HG02678 (cell line): ENCODE measurements around the gene SRA1.

Experiments used
- ATAC-seq: cut with Tn5 transposase; IDR thresholded peaks from one replicate; pipeline ENCODE4 v1.9.1; 2021; ENCODE audit warnings: mild to moderate bottlenecking, moderate library complexity; ENCODE audit not compliant: unreplicated experiment

Gene SRA1

DNA sequence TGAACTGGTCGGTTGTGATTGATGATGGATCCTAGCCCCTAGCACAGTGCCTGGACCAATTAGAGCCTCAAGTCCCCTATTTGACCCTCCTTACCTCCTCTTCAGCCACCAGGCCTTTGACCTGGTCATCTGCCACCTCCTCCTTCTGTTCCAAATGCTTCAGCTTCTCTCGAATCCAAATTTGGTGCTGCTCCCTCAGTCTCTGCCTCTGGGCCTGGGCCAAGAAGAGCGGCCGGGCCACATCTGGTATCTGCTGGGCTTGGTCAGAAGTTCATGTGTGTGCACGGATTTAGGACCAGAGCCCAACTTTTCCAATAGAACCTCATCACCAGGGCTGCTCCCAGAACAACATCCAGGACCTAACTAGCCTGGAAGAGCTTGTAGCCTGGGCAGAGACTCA lies 13.8 kb upstream of the SRA1 start:
- ATAC-seq, result no peak

DNA sequence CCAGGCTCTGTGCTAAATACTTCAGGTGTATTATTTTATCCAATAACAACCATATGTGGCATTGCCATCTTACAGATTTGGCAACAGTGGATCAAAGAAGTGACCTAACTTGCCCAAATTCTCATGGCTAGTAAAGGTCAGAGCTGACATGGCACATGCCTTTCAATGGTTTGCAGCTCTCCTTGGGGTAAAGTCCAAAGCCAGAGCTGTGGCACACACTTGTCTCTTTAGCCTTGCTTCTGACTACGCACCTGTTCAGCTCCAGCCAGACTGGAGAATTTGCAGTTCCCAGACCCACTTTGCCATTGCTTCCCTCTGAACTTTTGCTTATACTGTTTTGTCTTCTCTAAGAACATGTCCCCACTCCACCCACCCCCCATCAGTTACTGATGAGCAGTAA lies 13.2 kb upstream of the SRA1 start:
- no peak for ATAC-seq

DNA sequence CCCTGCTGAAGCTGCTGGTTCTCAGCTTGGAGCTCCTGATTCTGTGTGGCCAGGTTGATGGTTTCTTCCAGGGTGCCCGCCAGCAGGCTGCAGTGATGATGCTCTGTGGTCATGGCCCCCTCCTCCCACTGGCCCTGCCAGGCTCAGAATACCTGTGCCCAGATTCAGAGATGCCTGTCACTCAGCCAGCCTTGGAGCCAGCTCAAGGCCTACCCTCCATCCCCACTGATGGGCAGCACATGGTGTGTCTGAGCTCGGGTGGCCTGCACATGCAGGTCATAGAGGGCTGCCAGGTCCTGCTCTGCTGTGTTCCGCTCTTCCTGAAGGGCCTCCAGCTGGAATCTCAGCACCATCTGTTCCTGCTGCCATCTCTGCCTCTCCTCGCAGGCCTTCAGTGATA lies 12.8 kb upstream of the SRA1 start:
- ATAC-seq, result no peak

DNA sequence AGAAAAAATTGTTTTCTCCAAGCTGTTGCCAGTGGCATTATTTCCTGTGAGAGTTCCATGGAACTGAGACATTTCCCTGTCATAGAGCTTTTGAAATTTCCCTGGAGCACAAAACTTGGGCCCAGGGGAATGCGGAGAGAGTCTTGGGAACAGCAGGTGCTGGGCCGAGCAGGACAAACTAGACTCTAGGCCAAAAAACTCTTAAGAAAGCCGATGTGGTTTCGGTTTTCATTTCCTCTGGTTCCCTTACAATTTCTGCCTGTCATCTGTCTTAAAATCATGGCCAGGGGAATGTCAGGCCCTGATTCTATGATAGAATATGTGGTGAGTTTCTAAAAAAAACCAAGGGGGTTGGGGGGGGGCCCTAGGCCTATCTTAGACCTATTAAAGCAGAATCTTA lies 11.9 kb upstream of the SRA1 start:
- ATAC-seq, result no peak

DNA sequence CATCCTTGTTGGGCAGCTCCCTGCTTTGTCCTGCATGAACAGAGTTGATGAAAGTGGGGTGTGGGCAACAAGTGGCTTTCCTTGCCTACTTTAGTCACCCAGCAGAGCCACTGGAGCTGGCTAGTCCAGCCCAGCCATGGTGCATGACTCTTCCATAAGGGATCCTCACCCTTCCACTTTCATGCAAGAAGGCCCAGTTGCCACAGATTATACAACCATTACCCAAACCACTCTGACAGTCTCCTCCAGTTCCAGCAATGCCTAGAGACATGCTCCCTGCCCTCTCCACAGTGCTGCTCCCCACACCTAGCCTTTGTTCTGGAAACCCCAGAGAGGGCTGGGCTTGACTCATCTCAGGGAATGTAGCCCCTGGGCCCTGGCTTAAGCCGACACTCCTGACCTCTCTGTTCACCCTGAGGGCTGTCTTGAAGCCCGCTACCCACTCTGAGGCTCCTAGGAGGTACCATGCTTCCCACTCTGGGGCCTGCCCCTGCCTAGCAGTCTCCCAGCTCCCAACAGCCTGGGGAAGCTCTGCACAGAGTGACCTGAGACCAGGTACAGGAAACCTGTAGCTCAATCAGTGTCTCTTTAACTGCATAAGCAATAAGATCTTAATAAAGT lies 11.3 kb upstream of the SRA1 start:
- ATAC-seq, result no peak

DNA sequence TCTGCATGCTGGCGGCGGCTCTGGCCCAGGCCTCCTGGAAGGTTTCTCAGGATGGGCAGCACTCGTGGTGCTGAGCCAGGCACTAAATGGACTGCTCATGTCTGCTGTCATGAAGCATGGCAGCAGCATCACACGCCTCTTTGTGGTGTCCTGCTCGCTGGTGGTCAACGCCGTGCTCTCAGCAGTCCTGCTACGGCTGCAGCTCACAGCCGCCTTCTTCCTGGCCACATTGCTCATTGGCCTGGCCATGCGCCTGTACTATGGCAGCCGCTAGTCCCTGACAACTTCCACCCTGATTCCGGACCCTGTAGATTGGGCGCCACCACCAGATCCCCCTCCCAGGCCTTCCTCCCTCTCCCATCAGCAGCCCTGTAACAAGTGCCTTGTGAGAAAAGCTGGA lies 10.6 kb upstream of the SRA1 start:
- no peak for ATAC-seq

DNA sequence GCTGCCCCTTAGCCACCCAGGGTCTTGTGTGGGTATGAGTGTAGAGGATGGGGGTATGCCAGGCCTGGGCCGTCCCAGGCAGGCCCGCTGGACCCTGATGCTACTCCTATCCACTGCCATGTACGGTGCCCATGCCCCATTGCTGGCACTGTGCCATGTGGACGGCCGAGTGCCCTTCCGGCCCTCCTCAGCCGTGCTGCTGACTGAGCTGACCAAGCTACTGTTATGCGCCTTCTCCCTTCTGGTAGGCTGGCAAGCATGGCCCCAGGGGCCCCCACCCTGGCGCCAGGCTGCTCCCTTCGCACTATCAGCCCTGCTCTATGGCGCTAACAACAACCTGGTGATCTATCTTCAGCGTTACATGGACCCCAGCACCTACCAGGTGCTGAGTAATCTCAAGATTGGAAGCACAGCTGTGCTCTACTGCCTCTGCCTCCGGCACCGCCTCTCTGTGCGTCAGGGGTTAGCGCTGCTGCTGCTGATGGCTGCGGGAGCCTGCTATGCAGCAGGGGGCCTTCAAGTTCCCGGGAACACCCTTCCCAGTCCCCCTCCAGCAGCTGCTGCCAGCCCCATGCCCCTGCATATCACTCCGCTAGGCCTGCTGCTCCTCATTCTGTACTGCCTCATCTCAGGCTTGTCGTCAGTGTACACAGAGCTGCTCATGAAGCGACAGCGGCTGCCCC lies 10.0 kb upstream of the SRA1 start:
- ATAC-seq, result no peak

DNA sequence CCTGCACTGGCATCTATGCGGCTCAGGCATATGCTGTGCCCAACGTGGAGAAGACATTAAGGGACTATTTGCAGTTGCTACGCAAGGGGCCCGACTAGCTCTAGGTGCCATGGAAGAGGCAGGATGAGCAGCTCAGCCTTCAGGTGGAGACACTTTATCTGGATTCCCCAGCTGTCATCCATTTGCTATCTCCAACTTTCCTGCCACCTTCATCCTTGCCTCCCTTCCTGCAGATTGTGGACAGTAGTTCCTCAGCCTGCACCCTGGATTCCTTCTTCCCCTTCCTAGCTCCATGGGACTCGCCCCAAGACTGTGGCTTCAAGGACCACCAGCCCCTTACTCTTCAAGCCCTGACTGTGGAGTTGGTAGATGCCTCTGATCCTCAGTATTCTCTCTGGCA lies 9.4 kb upstream of the SRA1 start:
- ATAC-seq, result no peak

DNA sequence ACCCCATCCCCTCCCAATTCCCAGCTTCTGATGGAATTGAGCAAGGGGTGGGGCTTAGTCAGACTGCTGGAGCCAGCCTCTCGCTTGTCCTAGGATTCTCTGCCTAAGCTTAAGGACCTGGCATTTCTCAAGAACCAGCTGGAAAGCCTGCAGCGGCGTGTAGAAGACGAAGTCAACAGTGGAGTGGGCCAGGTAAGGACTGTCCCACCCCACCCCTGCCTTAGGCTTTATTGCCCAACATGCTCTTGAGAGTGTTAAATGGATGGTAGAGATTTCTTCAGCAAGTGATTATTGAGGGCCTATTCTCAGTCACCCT lies 8.5 kb upstream of the SRA1 start:
- no peak for ATAC-seq

DNA sequence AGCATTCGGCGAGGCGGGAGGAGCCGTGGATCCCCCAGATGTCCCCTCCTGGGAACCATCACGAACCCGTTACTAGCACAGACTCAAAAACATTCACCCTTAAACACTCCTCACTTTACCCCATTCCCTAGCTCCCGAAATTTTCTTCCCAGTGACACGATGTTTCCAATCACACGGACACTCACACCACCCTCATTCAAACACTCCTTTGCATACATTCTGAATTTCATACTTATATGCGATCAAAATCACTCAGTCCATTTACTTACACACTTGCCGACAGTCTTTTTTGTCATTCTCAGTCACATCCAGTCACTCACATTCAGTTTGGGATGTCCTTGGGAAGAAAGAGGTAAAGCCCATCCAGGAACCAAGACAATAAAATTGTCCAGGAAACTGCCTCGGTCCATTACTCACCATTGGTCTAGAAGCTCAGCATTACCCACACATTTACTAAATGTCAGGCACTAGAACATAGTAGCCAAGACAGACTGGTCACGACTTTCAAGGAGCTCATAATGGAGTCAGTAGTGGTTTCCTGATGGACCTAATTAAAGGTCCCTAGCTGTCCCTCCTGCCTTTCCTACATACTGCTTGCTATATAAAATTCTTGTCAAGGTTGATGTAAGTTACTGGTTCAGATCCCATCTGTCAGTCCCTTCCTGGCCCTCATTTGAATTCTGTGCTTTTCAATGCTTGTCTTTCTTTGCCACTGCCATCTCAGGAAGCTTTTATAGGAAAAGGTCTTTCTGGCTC lies 7.9 kb upstream of the SRA1 start:
- ATAC-seq, result no peak

DNA sequence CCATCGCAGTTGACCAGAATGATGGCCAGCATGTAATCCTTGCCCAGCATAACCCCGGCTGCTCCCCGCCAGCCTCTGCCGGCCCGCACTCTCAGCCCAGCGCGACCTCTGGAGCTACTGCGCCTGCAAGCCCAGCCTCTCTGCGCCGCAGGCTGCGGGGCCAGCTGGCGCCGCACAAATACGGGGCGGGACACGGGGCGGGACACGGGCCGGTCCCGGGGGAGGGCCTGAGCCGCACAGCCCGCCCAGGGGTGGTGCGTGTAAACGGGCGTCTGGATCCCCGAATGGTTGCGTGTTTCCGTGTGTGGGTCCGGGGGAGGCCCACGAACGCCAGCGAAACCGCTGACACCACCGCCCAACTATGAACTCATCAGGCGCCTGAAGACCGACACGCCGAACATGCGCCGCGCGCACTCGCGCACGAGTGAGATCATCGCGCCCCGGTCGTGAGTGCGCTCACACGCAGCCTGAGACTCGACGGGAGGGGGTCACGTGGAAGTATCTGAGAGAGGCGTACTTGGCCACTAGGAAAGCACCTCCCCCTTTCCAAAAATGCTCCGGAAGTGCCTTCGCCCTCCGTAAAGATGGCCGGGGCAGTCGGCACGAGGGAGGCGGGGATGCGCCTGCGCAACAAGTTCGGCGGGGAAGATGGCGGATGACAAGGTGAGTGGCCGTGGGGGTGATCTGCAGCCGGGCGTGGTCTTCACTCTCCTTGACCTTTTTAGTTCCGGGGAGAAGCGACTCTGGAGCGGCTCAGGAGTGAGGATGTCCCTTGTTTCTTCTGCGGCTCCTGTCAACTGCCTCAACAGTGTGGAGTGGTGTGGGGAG lies 7.1 kb upstream of the SRA1 start, which contains the start of the genes APBB3 and SLC35A4:
APBB3 (minus strand) TSS at position 403 of the 828 bp plus-strand sequence; CDS start at position 50, 353 bp downstream.
SLC35A4 (plus strand) TSS at position 633 of the 828 bp plus-strand sequence. CDS start 2,342 bp downstream, outside the sequence.
- peak; percentile 89 for ATAC-seq

DNA sequence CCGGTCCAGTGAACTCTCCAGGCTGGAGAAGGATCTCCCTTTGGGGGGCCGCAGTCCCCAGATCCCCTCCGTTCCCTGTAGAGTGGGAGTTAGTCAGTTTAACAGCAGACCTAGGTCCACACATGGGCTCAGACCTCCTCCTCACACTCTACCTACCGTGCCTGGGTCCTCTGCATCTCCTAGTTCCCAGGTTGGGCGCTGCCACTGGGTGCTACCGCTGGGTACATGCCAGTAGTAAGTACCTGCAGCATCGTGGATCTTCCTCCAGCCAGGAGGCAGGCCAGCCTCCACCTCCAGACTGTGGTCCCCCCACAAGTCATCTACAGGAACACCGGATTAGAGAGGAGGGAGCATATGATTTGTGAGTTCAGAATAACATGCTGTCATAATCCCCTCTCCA lies 6.3 kb upstream of the SRA1 start:
- no peak for ATAC-seq

DNA sequence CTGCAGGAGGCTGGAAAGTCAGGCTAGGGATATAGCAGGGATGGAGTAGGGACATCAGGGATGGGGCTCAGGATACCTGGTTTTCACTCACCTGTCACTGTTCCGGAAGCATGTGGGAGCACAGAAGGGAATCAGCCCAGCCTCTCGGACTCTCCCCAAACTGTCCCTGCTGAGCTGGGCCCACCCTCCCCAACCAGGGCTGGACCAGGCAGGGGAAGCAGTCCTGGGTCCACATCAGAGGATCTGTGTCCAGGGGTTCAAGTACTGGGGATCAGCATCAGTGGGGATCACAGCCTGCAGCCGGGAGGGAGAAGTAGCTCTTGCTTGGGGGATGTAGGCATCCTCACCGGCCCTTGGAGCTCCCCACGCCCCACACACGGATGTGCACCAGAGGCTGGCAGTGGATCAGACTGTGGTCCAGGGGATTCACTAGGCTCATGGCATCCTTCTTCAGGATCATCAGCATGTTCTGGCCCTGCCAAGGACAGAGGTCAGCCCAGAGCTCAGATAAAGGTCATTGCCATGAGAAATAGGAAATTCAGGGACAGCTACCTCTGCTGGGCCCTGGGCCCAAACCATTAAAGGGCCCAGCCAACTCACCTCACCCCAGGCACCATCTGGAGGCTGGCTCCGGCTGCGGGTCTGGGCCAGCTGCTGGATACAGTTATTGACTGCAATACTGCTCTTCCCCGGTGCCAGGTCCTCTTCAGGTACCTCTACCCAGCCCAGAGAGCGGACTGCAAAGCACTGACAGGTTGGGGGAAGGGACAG lies 4.7 kb upstream of the SRA1 start:
- no peak for ATAC-seq

DNA sequence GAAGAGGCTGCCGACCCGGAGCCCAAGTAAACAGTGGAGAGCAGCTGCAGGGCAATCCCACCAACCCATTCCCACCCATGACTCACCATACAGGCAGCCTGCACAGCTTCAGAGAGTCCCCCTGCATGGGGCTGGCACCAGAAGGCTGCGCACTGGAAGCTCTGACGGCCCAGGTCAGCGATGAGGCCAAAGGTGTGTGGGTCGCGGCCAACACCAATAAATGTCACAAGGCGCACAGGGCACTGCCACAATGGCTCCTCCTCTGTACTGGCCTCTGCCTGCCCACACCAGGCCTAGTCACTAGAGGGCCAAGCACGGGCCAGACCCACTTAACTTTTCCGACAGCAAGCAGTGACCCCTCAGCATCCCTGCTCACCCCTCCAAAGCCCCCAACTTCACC lies 3.0 kb upstream of the SRA1 start:
- ATAC-seq, result no peak

DNA sequence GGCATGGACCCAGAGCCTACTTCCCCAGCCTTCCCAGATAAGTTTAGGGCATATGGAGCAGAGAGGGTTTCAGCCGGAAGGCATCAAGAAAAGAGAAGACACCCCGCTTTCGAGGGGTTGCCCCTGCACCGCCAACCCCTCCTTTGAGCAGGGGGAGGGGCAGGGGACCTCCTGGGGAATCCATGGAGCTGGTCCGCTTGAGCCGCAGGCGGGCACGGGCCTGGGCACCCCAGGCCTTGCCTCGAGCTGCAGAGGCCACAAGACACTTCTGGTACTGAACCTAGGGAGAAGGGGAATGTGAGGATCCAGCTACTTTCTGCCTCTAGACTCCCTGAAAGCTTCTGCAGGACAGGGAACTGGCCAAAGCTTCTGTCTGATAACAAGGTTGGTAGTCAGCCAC lies 1.3 kb upstream of the SRA1 start:
- no peak for ATAC-seq

DNA sequence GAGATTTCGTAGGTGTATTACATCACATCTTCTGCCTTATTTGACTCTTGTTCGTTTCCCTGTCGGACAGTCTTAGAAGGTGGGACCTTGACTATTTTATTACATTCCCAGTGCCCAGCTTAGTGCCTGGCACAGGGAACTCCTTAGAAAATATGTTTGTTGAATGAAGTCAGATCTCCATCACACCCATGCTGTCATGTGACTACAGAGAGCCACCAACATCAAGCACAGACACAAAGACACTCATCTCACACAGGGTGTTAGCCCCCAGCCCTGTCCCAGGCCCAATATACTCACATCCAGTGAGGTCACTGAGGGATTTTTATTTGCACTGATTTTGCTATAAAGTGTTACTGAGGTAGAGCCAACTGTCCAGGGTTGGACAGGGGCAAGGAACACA lies 692 bp upstream of the SRA1 start:
- ATAC-seq, result no peak

DNA sequence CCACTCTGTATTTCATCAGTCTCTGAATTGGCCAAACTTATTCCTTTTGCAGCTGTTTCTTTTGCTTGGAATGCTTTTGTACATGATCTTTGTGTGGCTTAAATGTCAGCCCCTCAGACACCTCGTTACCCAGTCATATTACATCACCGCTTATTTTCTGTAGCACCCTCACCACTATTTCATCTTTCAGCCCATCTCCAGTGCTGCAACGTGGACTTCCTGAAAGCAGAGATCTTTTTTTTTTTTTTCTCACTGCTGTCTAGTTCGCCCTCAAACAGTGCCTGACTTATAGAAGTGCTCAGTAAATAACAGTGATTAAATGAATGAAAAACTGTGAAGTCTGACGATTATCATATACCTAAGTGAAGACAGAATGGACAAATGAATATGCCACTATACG lies 835 bp downstream of the SRA1 start:
- no peak for ATAC-seq

DNA sequence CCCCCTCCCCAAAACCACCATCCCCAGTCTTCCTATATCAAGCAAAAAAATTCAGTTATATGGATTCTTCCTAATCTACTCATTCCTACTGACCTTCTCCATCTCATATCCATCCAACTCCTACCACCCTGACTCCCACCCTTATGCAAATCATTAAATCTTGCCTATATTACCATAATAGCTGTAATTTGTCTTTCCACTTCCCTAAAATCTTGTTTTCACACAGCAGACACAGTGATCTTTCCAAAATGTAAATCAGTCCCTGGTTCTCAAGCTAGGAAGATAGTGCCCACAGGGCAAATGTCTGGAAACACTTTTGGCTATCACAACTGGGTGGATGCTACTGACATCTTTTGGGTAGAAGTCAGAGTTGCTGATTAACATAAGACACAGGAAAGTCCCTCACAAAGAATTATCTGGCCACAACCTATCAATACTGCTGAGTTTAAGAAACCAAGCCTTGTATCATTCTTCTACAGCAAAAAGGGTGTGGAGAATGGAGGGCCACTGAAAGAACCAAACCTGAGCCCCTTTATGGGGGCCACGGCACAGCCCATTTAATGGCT lies 1.4 kb downstream of the SRA1 start:
- ATAC-seq, result no peak

DNA sequence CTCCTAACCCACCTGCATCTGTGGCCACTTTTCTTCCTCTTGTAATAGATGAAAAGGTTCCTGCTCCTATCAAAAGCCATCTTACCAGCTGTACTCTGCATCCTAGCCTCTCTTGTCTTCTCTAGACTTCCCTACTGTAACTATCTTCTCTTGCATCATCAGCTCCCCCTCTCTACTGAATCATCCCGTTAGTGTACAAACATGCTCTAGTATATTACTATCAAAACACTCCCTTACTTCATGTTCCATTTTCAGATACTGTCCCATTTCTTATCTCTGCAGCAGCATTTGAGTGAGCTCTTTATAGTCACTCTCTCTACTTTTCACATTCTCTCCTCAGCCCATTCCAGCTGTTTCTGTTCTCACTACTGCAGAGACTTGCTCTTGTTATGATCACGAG lies 2.8 kb downstream of the SRA1 start:
- ATAC-seq, result no peak

DNA sequence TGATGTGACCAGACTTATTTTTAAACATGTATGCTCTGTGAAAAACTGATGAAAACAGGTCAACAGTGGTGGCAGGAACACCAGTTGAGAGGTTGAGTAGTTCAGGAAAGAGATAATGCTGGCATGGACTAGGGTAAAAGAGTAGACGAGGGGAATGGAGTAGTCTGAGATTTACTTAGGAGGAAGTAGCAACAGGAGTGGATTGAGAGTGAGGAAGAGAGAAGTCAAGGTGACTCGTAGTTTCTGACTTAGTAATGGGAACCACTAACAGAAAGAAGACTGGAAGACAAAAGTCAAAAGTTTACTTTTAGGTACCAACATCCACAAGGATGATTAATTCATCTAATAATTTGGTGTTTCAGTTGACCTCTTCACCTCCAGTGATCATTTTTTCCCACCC lies 3.6 kb downstream of the SRA1 start:
- no peak for ATAC-seq
